Activated CD8-positive, alpha-beta T cell treated with anti-CD3 and anti-CD28 coated beads, Interleukin-2, amount 10 ng/mL, durations not matched to agents 7 days and 5 days (primary cell): Measurements from ENCODE around the gene PSG6. TPM values are rescaled to one million over a fixed set of nuclear protein-coding genes. Genes with fewer than 3 reads are reported as not detected.
"Not testable (repeated sequence)": the region's sequence is repeated elsewhere in the genome, so short reads cannot be mapped to it uniquely, and the experiment has no call there.

Experiments used
- ATAC-seq: fragments of 150-1000 bp; cut with Tn5 transposase; one replicate; pipeline ENCODE4 v1.10.0; 2021; ENCODE audit warnings: moderate library complexity
- CTCF ChIA-PET: fragments of 350-600 bp; sonication (Branson Sonifier 250); formaldehyde crosslinking; loops from one replicate; lab custom pipeline; 2021; ENCODE audit warnings: antibody characterized with exemption; lab: Charles Lee
- POLR2A ChIA-PET: fragments of 350-600 bp; sonication (Branson Sonifier 250); formaldehyde crosslinking; loops from one replicate; lab custom pipeline; 2021; ENCODE audit warnings: antibody characterized with exemption; lab: Charles Lee
- DNase-seq: peaks from one replicate; pipeline ENCODE4 v3.0.0-alpha.2; 2020
- H3K27ac Mint-ChIP-seq: one replicate; pipeline ENCODE4 v1.8.0; 2021; ENCODE audit warnings: mild to moderate bottlenecking, mixed read lengths
- H3K27me3 Mint-ChIP-seq: one replicate; pipeline ENCODE4 v1.8.0; 2021; ENCODE audit warnings: low read depth, mixed read lengths
- H3K36me3 Mint-ChIP-seq: one replicate; pipeline ENCODE4 v1.8.0; 2021; ENCODE audit warnings: low read depth, mixed read lengths
- H3K4me1 Mint-ChIP-seq: one replicate; pipeline ENCODE4 v1.8.0; 2021; ENCODE audit warnings: low read depth, mixed read lengths
- H3K4me3 Mint-ChIP-seq: one replicate; pipeline ENCODE4 v1.8.0; 2021; ENCODE audit warnings: mild to moderate bottlenecking, mixed read lengths
- H3K9me3 Mint-ChIP-seq: one replicate; pipeline ENCODE4 v1.8.0; 2022; ENCODE audit warnings: mixed read lengths; ENCODE audit not compliant: insufficient read depth
- total RNA-seq, 2 experiments: library from RNA; stranded (reverse); gene quantifications; one replicate each; pipeline ENCODE4 v1.2.3, GENCODE V29; 2021

Gene PSG6
- total RNA-seq, 2 experiments from 2014 or later: not detected

- DNase-seq: no peak
- Mint-ChIP-seq H3K36me3 (no peaks in the 10 kb centered on the region), H3K4me3 (no peak overlapping the region), H3K27me3 (no peaks in the 10 kb centered on the region), H3K4me1 (no peaks in the 10 kb centered on the region), H3K9me3 (no peaks in the 10 kb centered on the region), H3K27ac (no peak overlapping the region)
- no peak for ATAC-seq
- POLR2A ChIA-PET: no interaction called here
- CTCF ChIA-PET: no interaction called here
Measured at GRCh38 chr19:42928896-42929295, 11.2 kb upstream of the PSG6 start.

DNA sequence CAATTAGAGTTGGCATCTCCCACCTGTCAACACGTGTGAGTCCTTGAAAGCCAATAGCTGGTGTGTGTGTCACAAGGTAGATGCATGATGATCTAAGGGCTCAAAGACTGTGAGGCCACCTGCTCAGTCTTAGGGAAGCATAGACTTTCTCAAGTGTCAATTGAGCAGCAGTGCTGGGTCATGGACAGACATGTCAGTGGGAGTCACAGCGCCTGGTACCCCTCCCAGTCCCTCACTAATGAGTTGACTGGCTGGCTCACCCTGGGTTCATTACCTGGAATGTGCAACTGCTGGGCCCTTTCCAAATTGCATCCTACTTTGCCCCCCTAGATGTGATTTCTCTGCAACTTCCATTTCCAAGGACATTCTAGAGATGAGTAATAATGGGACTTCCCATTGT, 9.1 kb upstream of the PSG6 start:
- DNase-seq (no peak), ATAC-seq (no peak)
- ChIA-PET CTCF (no interaction called here), POLR2A (no interaction called here)
- no peak overlapping the region for H3K27ac Mint-ChIP-seq
- H3K36me3 Mint-ChIP-seq: no peaks in the 10 kb centered on the region
- H3K9me3 Mint-ChIP-seq: no peaks in the 10 kb centered on the region
- H3K4me1 Mint-ChIP-seq: no peaks in the 10 kb centered on the region
- no peaks in the 10 kb centered on the region for H3K27me3 Mint-ChIP-seq
- no peak overlapping the region for H3K4me3 Mint-ChIP-seq

- H3K4me1 Mint-ChIP-seq, H3K9me3 Mint-ChIP-seq, H3K4me3 Mint-ChIP-seq, H3K27me3 Mint-ChIP-seq, ATAC-seq, H3K27ac Mint-ChIP-seq, CTCF ChIA-PET, POLR2A ChIA-PET, H3K36me3 Mint-ChIP-seq: not testable (repeated sequence)
- DNase-seq: peak; percentile 40
Measured at GRCh38 chr19:42923106-42923505, 5.4 kb upstream of the PSG6 start.

GRCh38 chr19:42920971-42921370, 3.3 kb upstream of the PSG6 start:
- not testable (repeated sequence) for ATAC-seq, H3K27me3 Mint-ChIP-seq, H3K36me3 Mint-ChIP-seq

DNA sequence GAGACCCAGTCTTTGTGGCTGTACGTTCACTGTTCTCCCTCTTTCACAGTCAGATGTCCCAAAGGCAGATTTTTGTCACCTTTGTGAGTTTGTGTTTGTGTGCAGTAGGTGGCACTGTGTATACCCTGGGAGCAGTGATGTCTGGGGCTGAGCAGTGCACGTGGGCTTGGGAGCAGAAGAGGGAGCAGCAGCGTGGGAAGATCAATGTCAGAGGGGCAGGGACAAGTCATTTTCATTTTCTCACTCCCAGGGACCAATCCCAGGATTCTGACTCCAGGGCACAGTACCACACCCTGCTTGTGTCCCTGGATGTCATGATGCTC, 2.0 kb upstream of the PSG6 start:
- Mint-ChIP-seq H3K36me3 (no peaks in the 10 kb centered on the region), H3K9me3 (no peaks in the 10 kb centered on the region), H3K27ac (no peak overlapping the region), H3K4me3 (no peak overlapping the region), H3K27me3 (no peaks in the 10 kb centered on the region), H3K4me1 (no peaks in the 10 kb centered on the region)
- ATAC-seq (no peak), DNase-seq (no peak)
- CTCF ChIA-PET: no interaction called here
- POLR2A ChIA-PET: no interaction called here

More at GRCh38 chr19:42920971-42921370, 3.3 kb upstream of the PSG6 start:
- H3K9me3 Mint-ChIP-seq, H3K4me1 Mint-ChIP-seq, H3K27ac Mint-ChIP-seq, POLR2A ChIA-PET, CTCF ChIA-PET, H3K4me3 Mint-ChIP-seq, DNase-seq: not testable (repeated sequence)

GRCh38 chr19:42919070-42919756, 1.5 kb upstream of the PSG6 start:
- H3K4me1 Mint-ChIP-seq, CTCF ChIA-PET, H3K36me3 Mint-ChIP-seq, H3K9me3 Mint-ChIP-seq, H3K4me3 Mint-ChIP-seq, H3K27me3 Mint-ChIP-seq, DNase-seq, POLR2A ChIA-PET, ATAC-seq, H3K27ac Mint-ChIP-seq: not testable (repeated sequence)

GRCh38 chr19:42918377-42919069, 829 bp upstream of the PSG6 start:
- H3K4me1 Mint-ChIP-seq, ATAC-seq, H3K9me3 Mint-ChIP-seq, H3K36me3 Mint-ChIP-seq, H3K4me3 Mint-ChIP-seq, DNase-seq, H3K27ac Mint-ChIP-seq, CTCF ChIA-PET, POLR2A ChIA-PET, H3K27me3 Mint-ChIP-seq: not testable (repeated sequence)

GRCh38 chr19:42916931-42917330, 763 bp downstream of the PSG6 start:
- POLR2A ChIA-PET, H3K27me3 Mint-ChIP-seq, ATAC-seq, H3K4me3 Mint-ChIP-seq, H3K4me1 Mint-ChIP-seq, DNase-seq, H3K27ac Mint-ChIP-seq, H3K9me3 Mint-ChIP-seq, H3K36me3 Mint-ChIP-seq, CTCF ChIA-PET: not testable (repeated sequence)

GRCh38 chr19:42913516-42913915, 4.2 kb downstream of the PSG6 start:
- H3K36me3 Mint-ChIP-seq, CTCF ChIA-PET, H3K27me3 Mint-ChIP-seq, ATAC-seq, H3K4me1 Mint-ChIP-seq, POLR2A ChIA-PET, H3K27ac Mint-ChIP-seq, H3K9me3 Mint-ChIP-seq, H3K4me3 Mint-ChIP-seq, DNase-seq: not testable (repeated sequence)

DNA sequence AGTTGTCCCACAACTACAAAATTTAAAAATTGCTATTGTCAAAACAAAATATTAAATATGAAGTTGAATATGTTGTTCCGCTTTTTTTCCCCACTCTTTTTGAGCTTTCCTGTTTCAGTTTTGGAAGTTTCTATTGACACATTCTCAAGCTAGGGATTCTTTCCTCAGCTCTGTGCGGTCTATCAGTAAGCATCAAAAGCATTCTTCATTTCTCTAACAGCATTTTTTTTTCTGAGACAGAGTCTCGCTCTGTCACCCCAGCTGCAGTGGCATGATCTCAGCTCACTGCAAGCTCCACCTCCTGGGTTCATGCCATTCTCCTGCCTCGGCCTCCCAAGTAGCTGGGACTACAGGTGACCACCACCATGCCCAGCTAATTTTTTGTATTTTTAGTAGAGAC, 4.8 kb downstream of the PSG6 start:
- CTCF ChIA-PET, ATAC-seq, POLR2A ChIA-PET, H3K27ac Mint-ChIP-seq, H3K36me3 Mint-ChIP-seq, H3K27me3 Mint-ChIP-seq, H3K9me3 Mint-ChIP-seq, H3K4me3 Mint-ChIP-seq, DNase-seq, H3K4me1 Mint-ChIP-seq: not testable (repeated sequence)

DNA sequence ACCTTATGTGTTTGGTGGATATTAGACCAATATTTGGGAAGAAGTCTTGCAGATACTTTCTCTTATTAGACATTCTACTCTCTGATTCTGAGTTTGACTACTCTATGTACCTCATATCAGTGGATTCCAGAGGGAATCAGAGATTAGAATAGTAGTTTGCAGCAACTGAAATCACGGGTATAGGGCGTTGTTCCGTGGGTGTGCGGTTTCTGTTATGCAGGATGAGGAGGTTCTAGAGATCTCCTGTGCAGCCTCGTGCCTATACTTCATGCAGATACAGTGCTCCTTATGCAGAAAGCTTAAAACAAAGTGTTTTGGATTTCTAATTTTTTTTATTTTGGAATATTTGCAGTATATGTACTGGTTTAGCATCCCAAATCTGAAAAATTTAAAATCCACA, 6.0 kb downstream of the PSG6 start:
- POLR2A ChIA-PET, H3K36me3 Mint-ChIP-seq, H3K4me3 Mint-ChIP-seq, H3K27me3 Mint-ChIP-seq, ATAC-seq, CTCF ChIA-PET, H3K9me3 Mint-ChIP-seq, H3K4me1 Mint-ChIP-seq, H3K27ac Mint-ChIP-seq, DNase-seq: not testable (repeated sequence)

GRCh38 chr19:42906162-42906561, 11.5 kb downstream of the PSG6 start:
- DNase-seq, CTCF ChIA-PET, ATAC-seq, H3K36me3 Mint-ChIP-seq, H3K4me3 Mint-ChIP-seq, H3K27ac Mint-ChIP-seq, H3K27me3 Mint-ChIP-seq, POLR2A ChIA-PET, H3K4me1 Mint-ChIP-seq, H3K9me3 Mint-ChIP-seq: not testable (repeated sequence)
